ENCODE measurements around the gene RFNG.

- TF ChIP-seq POLR2AphosphoS5 (IDR thresholded peaks at IDR 0.05; ENCODE audit: low read depth) (no peak), CTCF (IDR thresholded peaks at IDR 0.05; ENCODE audit: insufficient read depth, low read length) (no peak), REST (IDR thresholded peaks at IDR 0.05; ENCODE audit: insufficient replicate concordance, low read depth) (no peak), SPI1 (IDR thresholded peaks at IDR 0.05; ENCODE audit: borderline replicate concordance, low read depth) (no peak), GABPA (IDR thresholded peaks at IDR 0.05; ENCODE audit: low read depth) (no peak)
Measured at GRCh38 chr17:82062984-82063368, 11.4 kb upstream of the RFNG start.
